ENCODE measurements around the gene CPT1C. TPM values are rescaled to one million over a fixed set of nuclear protein-coding genes. Genes with fewer than 3 reads are reported as not detected.

The CPT1C gene
- total and polyA plus RNA-seq, 2 donors (not counting 1 experiment from before 2014, with no cell fraction given), result 0.30 to 1.7 TPM

GRCh38 chr19:49645592-49645991, 45.3 kb upstream of the CPT1C start:
- POLR2A ChIA-PET, result no interaction called here
- no peak overlapping the region for H3K4me3 Mint-ChIP-seq
- Histone ChIP-seq H3K27ac (ENCODE audit: low read length in 2 of 2) (no peak overlapping the region), H3K4me2 (replicated peaks; ENCODE audit: low read depth, low read length, poor library complexity, severe bottlenecking) (no peak overlapping the region), H3K27me3 (replicated peaks in 1 of 4; ENCODE audit: control extremely low read depth in 1 of 4, control insufficient read depth in 3 of 4, insufficient read depth in 4 of 4, low read length in 3 of 4) (no peaks in the 10 kb centered on the region), H3K4me3 (ENCODE audit: control extremely low read depth in 1 of 5, extremely low read depth in 1 of 5, insufficient read depth in 1 of 5, low read depth in 2 of 5, low read length in 4 of 5) (no peak overlapping the region), H4K20me1 (ENCODE audit: control insufficient read depth, insufficient read depth, low read length, poor library complexity, severe bottlenecking) (peaks cover 37% of the 10 kb centered on the region), H3K9me3 (ENCODE audit: control extremely low read depth in 1 of 3, control insufficient read depth in 2 of 3, insufficient read depth in 1 of 3, low read length in 2 of 3) (no peaks in the 10 kb centered on the region), H3K36me3 (replicated peaks in 1 of 2; ENCODE audit: control extremely low read depth in 1 of 2, control insufficient read depth in 1 of 2, extremely low read depth in 1 of 2, insufficient read depth in 2 of 2, low read length in 1 of 2) (peaks cover 0 to 46% of the 10 kb centered on the region in 2 experiments), H2AFZ (ENCODE audit: insufficient read depth, low read depth, low read length, poor library complexity, severe bottlenecking) (no peak overlapping the region), H3K79me2 (ENCODE audit: control insufficient read depth, insufficient read depth, low read length) (peaks cover 68% of the 10 kb centered on the region), H3K4me1 (ENCODE audit: control insufficient read depth in 2 of 2, insufficient read depth in 2 of 2, low read length in 2 of 2) (peaks cover 20 to 34% of the 10 kb centered on the region in 2 donors), H3K9ac (ENCODE audit: low read length) (no peak overlapping the region)
- 97% methylated on average over 11 of the region's 11 CpGs for WGBS (ENCODE audit: insufficient coverage)
- ATAC-seq (ENCODE audit: low read depth) (no peak), DNase-seq (no peak)
- TF ChIP-seq EZH2 (IDR thresholded peaks at IDR 0.05; ENCODE audit: borderline replicate concordance, insufficient read depth, low read depth, low read length, poor library complexity, severe bottlenecking), result no peak
- TF ChIP-seq, protein P1, sequence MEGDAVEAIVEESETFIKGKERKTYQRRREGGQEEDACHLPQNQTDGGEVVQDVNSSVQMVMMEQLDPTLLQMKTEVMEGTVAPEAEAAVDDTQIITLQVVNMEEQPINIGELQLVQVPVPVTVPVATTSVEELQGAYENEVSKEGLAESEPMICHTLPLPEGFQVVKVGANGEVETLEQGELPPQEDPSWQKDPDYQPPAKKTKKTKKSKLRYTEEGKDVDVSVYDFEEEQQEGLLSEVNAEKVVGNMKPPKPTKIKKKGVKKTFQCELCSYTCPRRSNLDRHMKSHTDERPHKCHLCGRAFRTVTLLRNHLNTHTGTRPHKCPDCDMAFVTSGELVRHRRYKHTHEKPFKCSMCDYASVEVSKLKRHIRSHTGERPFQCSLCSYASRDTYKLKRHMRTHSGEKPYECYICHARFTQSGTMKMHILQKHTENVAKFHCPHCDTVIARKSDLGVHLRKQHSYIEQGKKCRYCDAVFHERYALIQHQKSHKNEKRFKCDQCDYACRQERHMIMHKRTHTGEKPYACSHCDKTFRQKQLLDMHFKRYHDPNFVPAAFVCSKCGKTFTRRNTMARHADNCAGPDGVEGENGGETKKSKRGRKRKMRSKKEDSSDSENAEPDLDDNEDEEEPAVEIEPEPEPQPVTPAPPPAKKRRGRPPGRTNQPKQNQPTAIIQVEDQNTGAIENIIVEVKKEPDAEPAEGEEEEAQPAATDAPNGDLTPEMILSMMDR (IDR thresholded peaks at IDR 0.05), result no peak
- CTCF ChIA-PET, result interaction anchor here (0.5 kb wide), 1 partner anchor 195 kb away, joined by 5 read pairs; no protein-coding TSS in a partner anchor
- no peak overlapping the region for H3K27ac Mint-ChIP-seq
- H3K4me1 Mint-ChIP-seq, result peaks cover 36% of the 10 kb centered on the region
- intact Hi-C loops (cut with micrococcal nuclease), result no loop called here
- H3K27me3 Mint-ChIP-seq, result no peaks in the 10 kb centered on the region
- H3K9me3 Mint-ChIP-seq (ENCODE audit: insufficient read depth), result no peaks in the 10 kb centered on the region

- H3K79me2 ChIP-seq (ENCODE audit: control insufficient read depth, insufficient read depth, low read length), result peaks cover 64% of the 10 kb centered on the region
- no peaks in the 10 kb centered on the region for H3K9me3 Mint-ChIP-seq (ENCODE audit: insufficient read depth)
- H3K27me3 Mint-ChIP-seq, result no peaks in the 10 kb centered on the region
- no peak overlapping the region for H3K4me3 Mint-ChIP-seq
- peaks cover 0 to 47% of the 10 kb centered on the region in 2 experiments for H3K36me3 ChIP-seq (replicated peaks in 1 of 2; ENCODE audit: control extremely low read depth in 1 of 2, control insufficient read depth in 1 of 2, extremely low read depth in 1 of 2, insufficient read depth in 2 of 2, low read length in 1 of 2)
- H3K9me3 ChIP-seq (ENCODE audit: control extremely low read depth in 1 of 3, control insufficient read depth in 2 of 3, insufficient read depth in 1 of 3, low read length in 2 of 3), result no peaks in the 10 kb centered on the region
- H3K27ac ChIP-seq (ENCODE audit: low read length in 2 of 2), result no peak overlapping the region
- no peak for TF ChIP-seq EZH2 (IDR thresholded peaks at IDR 0.05; ENCODE audit: borderline replicate concordance, insufficient read depth, low read depth, low read length, poor library complexity, severe bottlenecking)
- TF ChIP-seq, protein P1 (IDR thresholded peaks at IDR 0.05), result no peak
- intact Hi-C loops (cut with micrococcal nuclease), result no loop called here
- CTCF ChIA-PET, result interaction anchor here (0.5 to 0.7 kb wide), 2 partner anchors 139 to 195 kb away, joined by 3 to 5 read pairs; no protein-coding TSS in a partner anchor
- no peak overlapping the region for H3K4me2 ChIP-seq (replicated peaks; ENCODE audit: low read depth, low read length, poor library complexity, severe bottlenecking)
- H3K9ac ChIP-seq (ENCODE audit: low read length), result no peak overlapping the region
- peaks cover 32% of the 10 kb centered on the region for H3K4me1 Mint-ChIP-seq
- peaks cover 38% of the 10 kb centered on the region for H4K20me1 ChIP-seq (ENCODE audit: control insufficient read depth, insufficient read depth, low read length, poor library complexity, severe bottlenecking)
- H3K4me1 ChIP-seq (ENCODE audit: control insufficient read depth in 2 of 2, insufficient read depth in 2 of 2, low read length in 2 of 2), result peaks cover 17 to 30% of the 10 kb centered on the region in 2 donors
- ATAC-seq (ENCODE audit: low read depth) (no peak), DNase-seq (no peak)
- H3K27me3 ChIP-seq (replicated peaks in 1 of 4; ENCODE audit: control extremely low read depth in 1 of 4, control insufficient read depth in 3 of 4, insufficient read depth in 4 of 4, low read length in 3 of 4), result no peaks in the 10 kb centered on the region
- POLR2A ChIA-PET, result no interaction called here
- WGBS (ENCODE audit: insufficient coverage), result 95% methylated on average over 7 of the region's 13 CpGs
- H2AFZ ChIP-seq (ENCODE audit: insufficient read depth, low read depth, low read length, poor library complexity, severe bottlenecking), result no peak overlapping the region
- H3K4me3 ChIP-seq (ENCODE audit: control extremely low read depth in 1 of 5, extremely low read depth in 1 of 5, insufficient read depth in 1 of 5, low read depth in 2 of 5, low read length in 4 of 5), result no peak overlapping the region
- no peak overlapping the region for H3K27ac Mint-ChIP-seq
Observed at GRCh38 chr19:49645995-49646394, 44.9 kb upstream of the CPT1C start.
